Activated naive CD4-positive, alpha-beta T cell treated with anti-CD3 and anti-CD28 coated beads, Interleukin-2, amount 50 U/mL, for 24 hours (primary cell): Measurements from ENCODE around the gene TCHHL1.

Experiments
- H3K27ac Mint-ChIP-seq: one replicate; pipeline ENCODE4 v1.8.0; 2021; ENCODE audit warnings: mild to moderate bottlenecking, mixed read lengths
- H3K27me3 Mint-ChIP-seq: one replicate; pipeline ENCODE4 v1.8.0; 2021; ENCODE audit warnings: mixed read lengths
- H3K36me3 Mint-ChIP-seq: one replicate; pipeline ENCODE4 v1.8.0; 2021; ENCODE audit warnings: mixed read lengths
- H3K4me1 Mint-ChIP-seq: one replicate; pipeline ENCODE4 v1.8.0; 2021; ENCODE audit warnings: mixed read lengths
- H3K4me3 Mint-ChIP-seq: one replicate; pipeline ENCODE4 v1.8.0; 2021; ENCODE audit warnings: mild to moderate bottlenecking, mixed read lengths
- H3K9me3 Mint-ChIP-seq: one replicate; pipeline ENCODE4 v1.8.0; 2021; ENCODE audit warnings: mixed read lengths

Gene TCHHL1

DNA sequence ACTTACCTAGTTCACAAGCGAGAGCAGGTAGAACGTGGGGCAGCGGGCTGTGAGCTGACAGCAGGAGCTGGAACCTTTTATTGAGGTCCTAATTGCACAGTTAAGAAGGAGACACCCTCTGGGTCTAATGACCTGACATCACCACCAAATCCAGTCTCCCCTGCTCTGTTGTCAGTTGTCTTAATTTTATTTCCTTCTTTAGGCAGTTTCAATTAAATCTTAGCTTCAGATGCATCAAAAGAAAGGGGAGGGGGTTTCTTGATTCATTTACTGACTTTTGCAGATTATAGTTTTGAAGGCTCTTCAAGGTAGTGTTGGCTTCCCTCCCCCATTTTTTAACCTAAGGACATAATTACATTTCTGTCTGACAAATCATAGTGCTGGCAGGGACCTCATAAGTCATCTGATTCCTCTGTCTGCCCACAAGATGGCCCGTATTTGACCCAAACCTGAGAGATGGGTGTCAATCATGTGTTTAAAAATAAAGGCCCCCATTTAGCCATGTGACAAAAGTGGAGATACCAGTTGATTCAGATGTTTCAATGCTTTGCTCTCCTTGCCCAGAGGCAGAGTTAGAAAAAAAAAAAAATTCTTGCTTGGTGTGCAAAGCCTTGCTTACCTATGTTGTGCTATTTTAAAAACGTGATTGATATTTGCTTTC, at the start of gene TCHHL1:
Gene TCHHL1 (minus strand): TSS at position 51 of the 661 bp plus-strand sequence. CDS start 921 bp downstream, outside the sequence.
- Mint-ChIP-seq H3K4me1 (no peaks in the 10 kb centered on the region), H3K27ac (no peak within 1 kb of the TSS)

GRCh38 chr1:152137215-152137614, 48.4 kb upstream of the TCHHL1 start:
- H3K27ac Mint-ChIP-seq = no peak overlapping the region
- no peaks in the 10 kb centered on the region for H3K4me1 Mint-ChIP-seq
- no peaks in the 10 kb centered on the region for H3K36me3 Mint-ChIP-seq
- no peak overlapping the region for H3K4me3 Mint-ChIP-seq
- H3K9me3 Mint-ChIP-seq = peaks cover 11% of the 10 kb centered on the region
- peaks cover 35% of the 10 kb centered on the region for H3K27me3 Mint-ChIP-seq

More for the DNA sequence above, at the start of gene TCHHL1:
- Mint-ChIP-seq H3K27me3 (peaks cover 27% of the 10 kb centered on the region), H3K4me3 (no peak within 1 kb of the TSS), H3K36me3 (peaks cover 2% of the 10 kb centered on the region), H3K9me3 (no peaks in the 10 kb centered on the region)

DNA sequence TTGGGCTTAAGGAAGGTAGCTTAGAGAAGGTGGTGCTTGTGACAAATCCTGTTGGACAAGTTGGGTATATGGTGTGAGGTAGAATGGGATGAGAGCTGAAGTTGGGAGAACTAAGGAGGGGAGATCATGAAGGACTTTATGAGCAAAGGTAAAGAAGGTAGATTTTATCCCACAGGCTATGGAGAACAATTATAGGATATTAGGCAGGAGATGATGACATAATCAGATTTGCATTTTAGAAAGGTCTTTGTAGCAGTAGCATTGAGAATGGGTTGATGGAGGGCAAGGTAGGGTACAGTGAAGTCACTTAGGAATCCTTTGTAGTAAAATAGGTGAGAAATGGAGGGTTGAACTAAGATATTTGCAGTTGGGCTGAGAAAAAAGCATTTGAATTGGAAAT, 41.3 kb upstream of the TCHHL1 start:
- Mint-ChIP-seq H3K4me1 (no peaks in the 10 kb centered on the region), H3K4me3 (no peak overlapping the region), H3K27ac (no peak overlapping the region), H3K9me3 (peaks cover 11% of the 10 kb centered on the region), H3K27me3 (peaks cover 42% of the 10 kb centered on the region), H3K36me3 (no peaks in the 10 kb centered on the region)

GRCh38 chr1:152127673-152128072, 38.8 kb upstream of the TCHHL1 start:
- no peaks in the 10 kb centered on the region for H3K36me3 Mint-ChIP-seq
- no peak overlapping the region for H3K27ac Mint-ChIP-seq
- no peak overlapping the region for H3K4me3 Mint-ChIP-seq
- peaks cover 3% of the 10 kb centered on the region for H3K9me3 Mint-ChIP-seq
- no peaks in the 10 kb centered on the region for H3K4me1 Mint-ChIP-seq
- H3K27me3 Mint-ChIP-seq = peaks cover 45% of the 10 kb centered on the region

- H3K4me3 Mint-ChIP-seq = no peak overlapping the region
- no peaks in the 10 kb centered on the region for H3K4me1 Mint-ChIP-seq
- H3K36me3 Mint-ChIP-seq = no peaks in the 10 kb centered on the region
- H3K27me3 Mint-ChIP-seq = peaks cover 49% of the 10 kb centered on the region
- H3K9me3 Mint-ChIP-seq = no peaks in the 10 kb centered on the region
- H3K27ac Mint-ChIP-seq = no peak overlapping the region
Observed at GRCh38 chr1:152125834-152126443, 37.1 kb upstream of the TCHHL1 start.

DNA sequence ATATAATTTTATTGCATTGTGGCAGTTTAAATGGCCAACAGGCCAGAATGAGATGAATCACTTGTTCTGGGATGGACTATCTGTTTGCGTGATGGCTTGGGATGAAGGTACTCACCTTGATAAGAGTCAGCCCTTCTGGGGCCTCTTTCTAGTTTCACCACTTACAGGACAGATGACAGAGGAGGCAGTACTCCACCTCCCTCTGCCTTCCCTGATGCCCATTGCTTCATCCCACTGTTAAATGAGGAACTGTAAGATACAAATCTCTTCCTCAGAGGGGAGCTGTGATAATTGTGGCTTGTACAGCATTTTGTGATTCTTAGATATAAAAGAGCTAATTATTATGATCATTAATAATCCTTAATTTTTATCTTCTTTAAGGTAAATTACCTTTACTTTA, 30.1 kb upstream of the TCHHL1 start:
- no peaks in the 10 kb centered on the region for H3K4me1 Mint-ChIP-seq
- H3K36me3 Mint-ChIP-seq = no peaks in the 10 kb centered on the region
- H3K4me3 Mint-ChIP-seq = no peak overlapping the region
- H3K27ac Mint-ChIP-seq = no peak overlapping the region
- peaks cover 22% of the 10 kb centered on the region for H3K27me3 Mint-ChIP-seq
- H3K9me3 Mint-ChIP-seq = no peaks in the 10 kb centered on the region

GRCh38 chr1:152115344-152115743, 26.5 kb upstream of the TCHHL1 start, which contains the start of gene TCHH:
Gene TCHH (minus strand): TSS chr1:152115444. CDS start chr1:152114080, 1,364 bp downstream.
- Mint-ChIP-seq H3K9me3 (no peaks in the 10 kb centered on the region), H3K27ac (no peak within 1 kb of the TSS), H3K4me1 (no peaks in the 10 kb centered on the region), H3K36me3 (no peaks in the 10 kb centered on the region), H3K27me3 (peaks cover 14% of the 10 kb centered on the region), H3K4me3 (no peak within 1 kb of the TSS)

GRCh38 chr1:152112885-152113432, 24.1 kb upstream of the TCHHL1 start:
- Mint-ChIP-seq H3K4me3 (no peak overlapping the region), H3K36me3 (no peaks in the 10 kb centered on the region), H3K27me3 (peaks cover 14% of the 10 kb centered on the region), H3K9me3 (no peaks in the 10 kb centered on the region), H3K4me1 (no peaks in the 10 kb centered on the region), H3K27ac (no peak overlapping the region)

DNA sequence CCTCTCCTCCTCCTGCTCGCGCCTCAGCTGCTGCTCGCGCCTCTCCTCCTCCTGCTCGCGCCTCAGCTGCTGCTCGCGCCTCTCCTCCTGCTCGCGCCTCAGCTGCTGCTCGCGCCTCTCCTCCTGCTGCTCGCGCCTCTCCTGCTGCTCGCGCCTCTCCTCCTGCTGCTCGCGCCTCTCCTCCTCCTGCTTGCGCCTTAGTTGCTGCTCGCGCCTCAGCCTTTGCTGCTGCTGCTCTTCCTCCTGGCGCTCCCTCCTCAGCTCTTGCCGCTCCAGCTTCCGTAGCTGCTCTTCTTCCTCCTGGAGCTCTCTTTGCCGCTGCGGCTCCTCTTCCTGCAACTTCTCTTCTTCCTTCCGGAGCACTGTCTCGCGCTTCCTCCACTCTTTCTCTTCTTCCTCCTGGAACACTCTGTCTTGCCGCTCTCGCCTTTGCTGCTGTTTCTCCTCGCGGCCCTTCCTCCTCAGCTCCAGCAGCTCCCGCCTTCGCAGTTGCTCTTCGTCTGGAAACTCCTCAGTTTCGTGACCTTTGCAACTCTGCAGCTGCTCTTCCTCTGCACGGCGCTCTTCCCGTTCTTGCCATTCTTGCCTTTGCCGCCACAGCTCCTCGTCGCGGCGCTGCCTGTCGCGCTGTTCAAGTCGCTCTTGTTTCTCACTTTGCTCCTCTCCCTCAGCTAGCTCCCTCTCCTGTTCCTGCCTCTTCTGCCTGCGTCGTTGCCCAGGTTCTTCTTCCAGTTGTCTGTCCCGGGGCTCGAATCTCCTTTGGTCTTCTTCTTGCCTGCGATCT, 23.4 kb upstream of the TCHHL1 start:
- Mint-ChIP-seq H3K4me1 (no peaks in the 10 kb centered on the region), H3K27ac (no peak overlapping the region), H3K36me3 (no peaks in the 10 kb centered on the region), H3K4me3 (no peak overlapping the region), H3K9me3 (no peaks in the 10 kb centered on the region), H3K27me3 (peaks cover 12% of the 10 kb centered on the region)

DNA sequence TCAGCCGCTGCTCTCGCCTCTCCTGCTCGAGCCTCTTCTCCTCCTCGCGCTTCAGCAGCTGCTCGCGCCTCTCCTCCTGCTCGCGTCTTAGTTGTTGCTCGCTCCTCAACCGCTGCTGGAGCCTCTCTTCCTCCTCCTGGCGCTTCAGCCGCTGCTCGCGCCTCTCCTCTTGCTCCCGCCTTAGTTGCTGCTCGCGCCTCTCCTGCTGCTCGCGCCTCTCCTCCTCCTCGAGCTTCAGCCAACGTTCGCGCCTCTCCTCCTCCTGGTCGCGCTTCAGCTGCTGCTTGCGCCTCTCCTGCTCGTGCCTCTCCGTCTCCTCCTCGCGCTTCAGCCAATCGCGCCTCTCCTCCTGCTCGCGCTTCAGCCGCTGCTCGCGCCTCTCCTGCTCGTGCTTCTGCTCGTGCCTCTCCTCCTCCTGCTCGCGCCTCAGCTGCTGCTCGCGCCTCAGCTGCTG, 22.7 kb upstream of the TCHHL1 start:
- Mint-ChIP-seq H3K4me3 (no peak overlapping the region), H3K27ac (no peak overlapping the region), H3K27me3 (peaks cover 7% of the 10 kb centered on the region), H3K36me3 (no peaks in the 10 kb centered on the region), H3K4me1 (no peaks in the 10 kb centered on the region), H3K9me3 (no peaks in the 10 kb centered on the region)

- H3K36me3 Mint-ChIP-seq = no peaks in the 10 kb centered on the region
- H3K27me3 Mint-ChIP-seq = peaks cover 4% of the 10 kb centered on the region
- H3K9me3 Mint-ChIP-seq = no peaks in the 10 kb centered on the region
- no peak overlapping the region for H3K4me3 Mint-ChIP-seq
- H3K4me1 Mint-ChIP-seq = no peaks in the 10 kb centered on the region
- no peak overlapping the region for H3K27ac Mint-ChIP-seq
Observed at GRCh38 chr1:152110860-152111514, 22.1 kb upstream of the TCHHL1 start.

DNA sequence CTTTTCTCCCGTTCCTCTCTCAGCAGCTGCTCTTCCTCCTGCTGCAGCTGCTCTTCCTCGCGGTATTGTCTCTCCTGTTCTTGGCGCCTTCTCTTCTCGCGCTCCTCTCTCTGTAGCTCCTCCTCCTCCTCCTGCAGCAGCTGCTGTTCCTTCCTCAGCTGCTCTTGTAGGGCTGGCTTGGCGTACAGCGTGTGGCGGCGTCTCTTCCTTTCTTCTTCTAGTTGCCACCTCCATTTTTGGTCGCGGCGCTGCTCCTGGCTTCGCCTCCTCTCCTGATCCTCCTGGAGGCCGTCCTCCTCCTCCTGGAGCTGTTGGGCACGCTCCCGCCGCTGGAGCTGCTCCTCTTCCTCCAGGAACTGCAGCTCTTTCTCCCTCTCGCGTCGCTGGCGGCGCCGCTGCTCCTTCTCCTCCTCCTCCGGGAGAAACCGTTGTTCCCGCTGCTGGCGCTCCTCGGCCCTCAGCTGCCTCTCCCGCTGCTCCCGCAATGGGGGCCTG, 21.5 kb upstream of the TCHHL1 start:
- H3K4me3 Mint-ChIP-seq = no peak overlapping the region
- no peaks in the 10 kb centered on the region for H3K9me3 Mint-ChIP-seq
- peaks cover 3% of the 10 kb centered on the region for H3K27me3 Mint-ChIP-seq
- no peak overlapping the region for H3K27ac Mint-ChIP-seq
- H3K4me1 Mint-ChIP-seq = no peaks in the 10 kb centered on the region
- no peaks in the 10 kb centered on the region for H3K36me3 Mint-ChIP-seq

GRCh38 chr1:152109998-152110294, 21.1 kb upstream of the TCHHL1 start:
- no peak overlapping the region for H3K4me3 Mint-ChIP-seq
- no peaks in the 10 kb centered on the region for H3K36me3 Mint-ChIP-seq
- H3K27me3 Mint-ChIP-seq = peaks cover 6% of the 10 kb centered on the region
- H3K27ac Mint-ChIP-seq = no peak overlapping the region
- no peaks in the 10 kb centered on the region for H3K9me3 Mint-ChIP-seq
- H3K4me1 Mint-ChIP-seq = no peaks in the 10 kb centered on the region

DNA sequence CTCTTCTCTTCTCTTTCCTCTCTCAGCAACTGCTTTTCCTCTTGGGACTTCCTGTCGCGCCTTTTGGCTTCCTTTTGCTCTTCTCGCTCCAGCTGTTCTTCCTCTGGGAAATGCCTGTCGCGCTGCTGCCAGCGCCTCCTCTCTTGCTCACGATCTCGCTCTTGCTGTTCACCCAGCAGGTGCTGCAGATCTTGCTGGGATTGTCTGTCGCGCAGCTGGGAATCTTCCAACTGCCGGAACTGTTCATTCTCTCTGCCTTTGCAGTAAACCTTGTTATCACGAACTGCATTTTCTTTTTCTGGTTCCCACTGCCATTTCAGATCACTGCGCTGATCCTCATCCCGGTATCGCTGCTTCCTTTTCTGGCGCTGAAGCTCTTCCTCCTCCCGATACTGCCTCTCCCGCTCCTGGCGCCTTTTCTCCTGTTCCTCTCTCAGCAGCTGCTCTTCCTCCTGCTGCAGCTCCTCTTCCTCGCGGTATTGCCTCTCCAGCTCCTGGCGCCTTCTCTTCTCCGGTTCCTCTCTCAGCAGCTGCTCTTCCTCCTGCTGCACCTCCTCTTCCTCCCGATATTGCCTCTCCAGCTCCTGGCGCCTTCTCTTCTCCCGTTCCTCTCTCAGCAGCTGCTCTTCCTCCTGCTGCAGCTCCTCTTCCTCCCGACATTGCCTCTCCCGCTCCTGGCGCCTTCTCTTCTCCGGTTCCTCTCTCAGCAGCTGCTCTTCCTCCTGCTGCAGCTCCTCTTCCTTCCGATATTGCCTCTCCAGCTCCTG, 20.6 kb upstream of the TCHHL1 start:
- Mint-ChIP-seq H3K36me3 (no peaks in the 10 kb centered on the region), H3K9me3 (no peaks in the 10 kb centered on the region), H3K4me3 (no peak overlapping the region), H3K27me3 (peaks cover 6% of the 10 kb centered on the region), H3K4me1 (no peaks in the 10 kb centered on the region), H3K27ac (no peak overlapping the region)

DNA sequence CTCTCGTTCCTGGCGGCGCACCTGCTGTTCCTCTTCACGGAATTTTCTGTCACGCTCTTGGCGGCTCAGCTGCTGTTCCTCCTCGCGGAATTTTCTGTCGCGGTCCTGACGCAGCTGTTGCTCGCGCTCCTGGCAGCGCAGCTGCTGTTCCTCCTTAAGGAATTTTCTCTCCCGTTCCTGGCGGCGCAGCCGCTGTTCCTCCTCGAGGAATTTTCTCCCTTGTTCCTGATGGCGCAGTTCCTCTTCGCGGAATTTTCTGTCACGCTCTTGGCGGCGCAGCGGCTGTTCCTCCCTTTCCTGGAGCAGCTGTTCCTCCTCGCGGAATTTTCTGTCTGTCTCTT, 20.0 kb upstream of the TCHHL1 start:
- no peak overlapping the region for H3K27ac Mint-ChIP-seq
- no peaks in the 10 kb centered on the region for H3K36me3 Mint-ChIP-seq
- H3K4me1 Mint-ChIP-seq = no peaks in the 10 kb centered on the region
- no peaks in the 10 kb centered on the region for H3K9me3 Mint-ChIP-seq
- peaks cover 6% of the 10 kb centered on the region for H3K27me3 Mint-ChIP-seq
- H3K4me3 Mint-ChIP-seq = no peak overlapping the region
